ENCODE data around the gene CIBAR2. TPM values are rescaled to one million over a fixed set of nuclear protein-coding genes. Genes with fewer than 3 reads are reported as not detected.

Gene CIBAR2
- total RNA-seq: not detected

DNA sequence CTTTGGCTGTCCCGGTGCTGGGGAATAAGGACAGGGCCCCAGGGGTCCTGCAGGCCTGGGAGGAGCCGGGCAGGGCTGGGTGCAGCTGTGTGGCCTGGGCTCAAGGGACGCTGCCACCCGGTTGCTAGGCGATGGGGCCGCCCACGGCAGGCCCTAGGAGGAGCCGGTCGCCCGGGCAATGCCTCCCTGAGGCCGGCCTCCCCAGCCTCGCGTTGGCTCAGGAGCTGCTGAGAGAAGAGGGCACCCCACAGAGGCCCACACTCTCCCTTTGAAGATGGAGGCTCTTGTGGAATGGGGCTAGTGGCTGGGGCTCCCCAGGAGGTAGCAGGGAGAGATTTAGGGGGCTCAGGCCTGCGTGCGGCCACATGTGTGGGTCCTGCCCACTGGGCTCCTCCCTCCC is at the start of gene CIBAR2:
TSS of gene CIBAR2 (minus strand) at position 109 of the 400 bp plus-strand sequence. CDS start 120 bp downstream, outside the sequence.
- Histone ChIP-seq H3K4me1 (peaks cover 0 to 5% (median 3%) of the 10 kb centered on the region in 4 donors), H3K9me3 (no peaks in the 10 kb centered on the region), H3K27me3 (no peaks in the 10 kb centered on the region), H3K27ac (no peak within 1 kb of the TSS), H3K36me3 (no peaks in the 10 kb centered on the region), H3K4me3 (no peak within 1 kb of the TSS)
- no peak for DNase-seq
- TF ChIP-seq, protein P1, sequence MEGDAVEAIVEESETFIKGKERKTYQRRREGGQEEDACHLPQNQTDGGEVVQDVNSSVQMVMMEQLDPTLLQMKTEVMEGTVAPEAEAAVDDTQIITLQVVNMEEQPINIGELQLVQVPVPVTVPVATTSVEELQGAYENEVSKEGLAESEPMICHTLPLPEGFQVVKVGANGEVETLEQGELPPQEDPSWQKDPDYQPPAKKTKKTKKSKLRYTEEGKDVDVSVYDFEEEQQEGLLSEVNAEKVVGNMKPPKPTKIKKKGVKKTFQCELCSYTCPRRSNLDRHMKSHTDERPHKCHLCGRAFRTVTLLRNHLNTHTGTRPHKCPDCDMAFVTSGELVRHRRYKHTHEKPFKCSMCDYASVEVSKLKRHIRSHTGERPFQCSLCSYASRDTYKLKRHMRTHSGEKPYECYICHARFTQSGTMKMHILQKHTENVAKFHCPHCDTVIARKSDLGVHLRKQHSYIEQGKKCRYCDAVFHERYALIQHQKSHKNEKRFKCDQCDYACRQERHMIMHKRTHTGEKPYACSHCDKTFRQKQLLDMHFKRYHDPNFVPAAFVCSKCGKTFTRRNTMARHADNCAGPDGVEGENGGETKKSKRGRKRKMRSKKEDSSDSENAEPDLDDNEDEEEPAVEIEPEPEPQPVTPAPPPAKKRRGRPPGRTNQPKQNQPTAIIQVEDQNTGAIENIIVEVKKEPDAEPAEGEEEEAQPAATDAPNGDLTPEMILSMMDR (IDR thresholded peaks at IDR 0.05): no peak
- TF ChIP-seq POLR2A (IDR thresholded peaks at IDR 0.05): no peak

GRCh38 chr16:85159179-85159980 is 47.1 kb upstream of the CIBAR2 start:
- Histone ChIP-seq H3K9me3 (no peaks in the 10 kb centered on the region), H3K27ac (no peak overlapping the region), H3K4me3 (no peak overlapping the region), H3K27me3 (no peaks in the 10 kb centered on the region), H3K36me3 (no peaks in the 10 kb centered on the region), H3K4me1 (peaks cover 0 to 31% (median 0%) of the 10 kb centered on the region in 4 donors)
- TF ChIP-seq, protein P1 (IDR thresholded peaks at IDR 0.05): no peak
- TF ChIP-seq POLR2A (IDR thresholded peaks at IDR 0.05): no peak
- no peak for DNase-seq

GRCh38 chr16:85158743-85159178 is 46.5 kb upstream of the CIBAR2 start:
- no peak for TF ChIP-seq POLR2A (IDR thresholded peaks at IDR 0.05)
- TF ChIP-seq, protein P1 (IDR thresholded peaks at IDR 0.05): no peak
- Histone ChIP-seq H3K9me3 (no peaks in the 10 kb centered on the region), H3K4me3 (no peak overlapping the region), H3K27ac (no peak overlapping the region), H3K27me3 (no peaks in the 10 kb centered on the region), H3K36me3 (no peaks in the 10 kb centered on the region), H3K4me1 (peaks cover 0 to 31% (median 0%) of the 10 kb centered on the region in 4 donors)
- no peak for DNase-seq

DNA sequence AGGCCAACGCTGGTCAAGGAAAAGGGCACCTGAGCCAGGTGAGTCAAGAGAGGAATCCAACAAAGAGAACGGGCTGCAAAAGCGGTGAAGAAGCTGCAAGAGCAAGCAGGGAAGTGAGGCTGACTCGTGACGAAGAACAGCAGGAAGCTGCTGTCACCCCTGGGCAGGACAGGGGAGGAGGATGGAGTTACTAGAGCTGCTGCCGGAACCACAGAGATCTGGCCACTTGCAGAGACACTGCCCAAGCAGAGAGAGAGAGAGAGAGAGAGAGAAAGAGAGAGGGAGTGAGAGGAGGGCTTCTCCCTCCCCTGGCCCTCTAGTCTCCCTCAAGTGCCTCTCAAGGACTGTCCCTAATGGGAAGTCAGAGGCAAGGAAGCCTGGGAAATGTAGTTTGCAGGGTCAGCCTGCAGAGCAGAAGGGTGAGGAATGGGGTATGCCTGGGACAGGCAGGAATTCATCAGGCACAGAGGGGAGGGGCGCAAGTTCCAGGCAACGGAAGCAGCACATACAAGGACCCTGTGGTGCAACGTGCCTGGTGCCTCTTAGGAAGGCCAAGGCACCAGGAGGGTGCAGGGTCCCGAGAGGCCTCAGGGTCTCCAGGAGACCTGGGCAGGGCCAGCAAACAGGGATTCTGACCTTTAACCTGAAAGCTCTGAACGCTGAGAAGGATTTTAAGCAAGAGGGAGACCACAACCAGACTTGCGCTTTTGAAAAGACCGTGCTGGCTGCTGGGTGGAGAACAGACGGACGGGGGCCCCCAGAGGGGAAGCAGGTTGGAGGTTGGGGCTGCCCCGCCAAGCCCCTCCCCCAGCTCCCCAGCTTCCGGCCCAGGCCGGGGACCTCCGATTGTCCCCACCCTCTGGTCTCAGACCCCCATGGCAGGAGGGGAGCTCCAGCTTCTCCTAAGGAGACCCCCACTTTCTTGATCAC is 45.8 kb upstream of the CIBAR2 start:
- peak overlapping the region in 1 of 4 donors; percentile 6 for H3K4me3 ChIP-seq
- TF ChIP-seq, protein P1 (IDR thresholded peaks at IDR 0.05): no peak
- TF ChIP-seq POLR2A (IDR thresholded peaks at IDR 0.05): no peak

GRCh38 chr16:85157372-85157771 is 45.1 kb upstream of the CIBAR2 start:
- Histone ChIP-seq H3K4me1 (peaks cover 0 to 19% (median 0%) of the 10 kb centered on the region in 4 donors), H3K27me3 (no peaks in the 10 kb centered on the region), H3K4me3 (peak overlapping the region in 1 of 4 donors; percentile 6), H3K9me3 (no peaks in the 10 kb centered on the region), H3K27ac (peak overlapping the region in 2 of 4 donors; percentile 44 to 47), H3K36me3 (no peaks in the 10 kb centered on the region)
- TF ChIP-seq, protein P1 (IDR thresholded peaks at IDR 0.05): no peak
- no peak for TF ChIP-seq POLR2A (IDR thresholded peaks at IDR 0.05)
- DNase-seq: no peak

More for the DNA sequence above, 45.8 kb upstream of the CIBAR2 start:
- peak overlapping the region in 3 of 4 donors; percentile 44 to 55 (median 47) for H3K27ac ChIP-seq
- H3K4me1 ChIP-seq: peaks cover 0 to 25% (median 0%) of the 10 kb centered on the region in 4 donors
- H3K27me3 ChIP-seq: no peaks in the 10 kb centered on the region
- no peaks in the 10 kb centered on the region for H3K9me3 ChIP-seq
- DNase-seq: no peak
- no peaks in the 10 kb centered on the region for H3K36me3 ChIP-seq

Data from Peyer's patch (tissue), 4 donors.